RWPE1 (cell line): ENCODE data around the gene METAP1D.
"Not testable (repeated sequence)": the region's sequence is repeated elsewhere in the genome, so short reads cannot be mapped to it uniquely, and the experiment has no call there.

Source experiments
- CTCF ChIA-PET: fragments of 350-600 bp; sonication (Branson Sonifier 250); formaldehyde crosslinking; extraction: SDS; loops from one replicate; lab custom pipeline; 2021; lab: Yijun Ruan, JAX
- POLR2A ChIA-PET: fragments of 400-600 bp; formaldehyde crosslinking; extraction: SDS; loops from one replicate; lab custom pipeline; 2020; ENCODE audit warnings: antibody characterized with exemption; ENCODE audit not compliant: low non-redundant PET; lab: Yijun Ruan, JAX
- DNase-seq: peaks from one replicate; pipeline ENCODE4 v3.0.0; 2012; ENCODE audit warnings: low spot score
- H3K27ac ChIP-seq: fragments of 450-650 bp; 2 replicates; pipeline ENCODE4 v1.5.1; 2017
- CTCF ChIP-seq: fragments of 450-650 bp; conservative IDR thresholded peaks from 2 replicates; pipeline ENCODE4 v1.5.1; 2017; ENCODE audit warnings: low read depth, mild to moderate bottlenecking

METAP1D gene

GRCh38 chr2:172108587-172108930 is 108.8 kb downstream of the METAP1D start:
- H3K27ac ChIP-seq: no peak overlapping the region
- TF ChIP-seq CTCF: no peak
- POLR2A ChIA-PET: no interaction called here
- no peak for DNase-seq
- CTCF ChIA-PET: no interaction called here

- no peak overlapping the region for H3K27ac ChIP-seq
- CTCF ChIA-PET: interaction anchor here (0.6 kb wide), 1 partner anchor 20 kb away, joined by 3 read pairs; no protein-coding TSS in a partner anchor
- no peak for TF ChIP-seq CTCF
- DNase-seq: no peak
- POLR2A ChIA-PET: no interaction called here
Measured at GRCh38 chr2:172109256-172109987, 109.7 kb downstream of the METAP1D start.

- DNase-seq: no peak
- ChIA-PET CTCF (interaction anchor here (0.6 kb wide), 1 partner anchor 19 kb away, joined by 3 read pairs; no protein-coding TSS in a partner anchor), POLR2A (no interaction called here)
- no peak for TF ChIP-seq CTCF
- H3K27ac ChIP-seq: no peak overlapping the region
Measured at GRCh38 chr2:172109988-172110811, 110.4 kb downstream of the METAP1D start.

GRCh38 chr2:172113617-172114016 is 113.9 kb downstream of the METAP1D start:
- H3K27ac ChIP-seq: no peak overlapping the region
- CTCF ChIA-PET: interaction anchor here (0.5 to 1.1 kb wide), 10 partner anchors 10 to 1165 kb away, joined by 3 to 5 read pairs (median 3); no protein-coding TSS in a partner anchor
- POLR2A ChIA-PET: no interaction called here
- 0 out of 2 replicates have a peak, but pooled peaks have one; percentile 11 for TF ChIP-seq CTCF
- DNase-seq: no peak

GRCh38 chr2:172114176-172114575 is 114.4 kb downstream of the METAP1D start:
- POLR2A ChIA-PET, DNase-seq, H3K27ac ChIP-seq: not testable (repeated sequence)
- CTCF ChIA-PET: interaction anchor here (0.5 to 1.1 kb wide), 7 partner anchors 11 to 441 kb away, joined by 3 to 5 read pairs (median 3); no protein-coding TSS in a partner anchor

- POLR2A ChIA-PET: no interaction called here
- H3K27ac ChIP-seq: no peak overlapping the region
- DNase-seq: no peak
- no peak for TF ChIP-seq CTCF
- CTCF ChIA-PET: interaction anchor here (0.6 to 1.1 kb wide), 3 partner anchors 11 to 298 kb away, joined by 3 read pairs; no protein-coding TSS in a partner anchor
Measured at GRCh38 chr2:172114579-172114978, 114.8 kb downstream of the METAP1D start.

GRCh38 chr2:172116107-172116506 is 116.4 kb downstream of the METAP1D start:
- POLR2A ChIA-PET: no interaction called here
- no peak overlapping the region for H3K27ac ChIP-seq
- TF ChIP-seq CTCF: no peak
- CTCF ChIA-PET: no interaction called here
- DNase-seq: no peak
